Measurements from ENCODE around the gene INTS14.

Gene INTS14

DNA sequence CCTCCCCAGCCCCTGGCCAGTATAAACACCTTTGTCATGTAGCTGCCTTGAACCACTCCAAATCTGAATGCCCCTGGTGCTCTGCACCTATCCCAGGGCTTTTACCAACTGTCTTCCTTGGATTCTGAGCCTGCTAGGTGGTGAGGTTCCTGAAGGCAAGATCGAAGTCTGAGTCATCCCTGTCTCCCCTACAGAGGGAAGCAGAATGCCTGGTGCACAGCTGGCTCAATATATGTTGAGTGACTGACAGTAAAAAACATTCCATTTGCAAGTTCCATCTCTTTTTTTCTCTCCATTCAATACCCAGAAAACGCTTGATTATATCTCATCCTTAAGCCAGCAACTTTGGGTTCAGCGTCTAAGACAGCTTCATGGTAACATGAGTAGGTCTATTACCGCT, 35.6 kb upstream of the INTS14 start:
- Histone ChIP-seq H3K27me3 (ENCODE audit: control insufficient read depth, insufficient read depth, low read length) (no peaks in the 10 kb centered on the region), H3K9me3 (ENCODE audit: control insufficient read depth, insufficient read depth, low read length) (no peaks in the 10 kb centered on the region), H3K36me3 (ENCODE audit: control insufficient read depth, insufficient read depth, low read length) (no peaks in the 10 kb centered on the region), H3K4me1 (ENCODE audit: control insufficient read depth, insufficient read depth, low read length) (no peaks in the 10 kb centered on the region), H3K4me3 (ENCODE audit: low read length) (no peak overlapping the region), H3K27ac (ENCODE audit: low read length) (no peak overlapping the region)
- WGBS (ENCODE audit: insufficient coverage, insufficient read length): no CpG with 5 or more reads among the region's 4 CpGs
- DNase-seq (ENCODE audit: low read depth, low spot score): no peak

DNA sequence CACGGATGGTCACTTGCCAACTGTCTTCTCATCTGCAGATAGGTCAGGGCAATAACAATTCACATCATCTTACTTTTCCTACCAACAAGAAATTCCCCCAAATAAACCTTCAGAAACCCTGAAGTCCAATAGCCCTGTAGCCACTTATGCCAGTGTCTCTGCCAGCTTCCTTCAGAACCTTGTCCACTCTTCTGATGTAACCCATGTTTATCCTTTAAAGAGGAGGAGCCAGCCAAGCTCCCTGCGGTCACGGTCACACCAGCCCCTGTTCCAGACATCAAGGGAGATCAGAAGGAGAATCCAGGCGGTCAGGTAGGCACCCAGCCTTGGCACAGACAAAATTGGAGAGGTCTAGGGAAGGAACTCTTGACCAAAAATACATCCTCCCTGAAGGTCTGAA, 34.5 kb upstream of the INTS14 start:
- Histone ChIP-seq H3K27ac (ENCODE audit: low read length) (no peak overlapping the region), H3K4me3 (ENCODE audit: low read length) (no peak overlapping the region), H3K4me1 (ENCODE audit: control insufficient read depth, insufficient read depth, low read length) (no peaks in the 10 kb centered on the region), H3K36me3 (ENCODE audit: control insufficient read depth, insufficient read depth, low read length) (no peaks in the 10 kb centered on the region), H3K27me3 (ENCODE audit: control insufficient read depth, insufficient read depth, low read length) (no peaks in the 10 kb centered on the region), H3K9me3 (ENCODE audit: control insufficient read depth, insufficient read depth, low read length) (no peaks in the 10 kb centered on the region)
- no CpG with 5 or more reads among the region's 4 CpGs for WGBS (ENCODE audit: insufficient coverage, insufficient read length)
- DNase-seq (ENCODE audit: low read depth, low spot score): no peak

GRCh38 chr15:65644282-65644681, 33.4 kb upstream of the INTS14 start:
- H3K9me3 ChIP-seq (ENCODE audit: control insufficient read depth, insufficient read depth, low read length): no peaks in the 10 kb centered on the region
- no peaks in the 10 kb centered on the region for H3K4me1 ChIP-seq (ENCODE audit: control insufficient read depth, insufficient read depth, low read length)
- no peak overlapping the region for H3K4me3 ChIP-seq (ENCODE audit: low read length)
- H3K36me3 ChIP-seq (ENCODE audit: control insufficient read depth, insufficient read depth, low read length): no peaks in the 10 kb centered on the region
- H3K27me3 ChIP-seq (ENCODE audit: control insufficient read depth, insufficient read depth, low read length): no peaks in the 10 kb centered on the region
- DNase-seq (ENCODE audit: low read depth, low spot score): no peak
- no CpG with 5 or more reads among the region's 4 CpGs for WGBS (ENCODE audit: insufficient coverage, insufficient read length)
- H3K27ac ChIP-seq (ENCODE audit: low read length): no peak overlapping the region

DNA sequence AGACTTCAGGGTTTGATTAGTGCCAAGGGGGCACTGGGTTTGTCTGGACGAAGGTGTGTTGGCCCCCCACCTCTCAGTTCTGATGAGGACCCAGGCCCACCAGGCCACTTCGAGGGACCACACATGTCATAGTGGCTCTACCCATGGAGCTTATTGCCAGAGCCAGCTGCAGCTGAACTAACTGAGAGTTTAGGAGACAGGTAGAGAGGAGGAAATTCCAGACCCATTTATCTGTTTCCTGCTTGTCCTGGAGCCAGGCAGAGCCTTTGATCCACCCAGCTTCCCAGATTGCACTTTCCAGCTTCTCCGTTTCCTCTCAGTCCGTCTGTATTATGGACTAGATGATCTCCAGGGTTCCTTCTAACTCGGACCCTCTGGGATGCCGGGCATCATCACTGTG, 31.7 kb upstream of the INTS14 start:
- no peak overlapping the region for H3K4me3 ChIP-seq (ENCODE audit: low read length)
- H3K4me1 ChIP-seq (ENCODE audit: control insufficient read depth, insufficient read depth, low read length): no peaks in the 10 kb centered on the region
- no peaks in the 10 kb centered on the region for H3K36me3 ChIP-seq (ENCODE audit: control insufficient read depth, insufficient read depth, low read length)
- no peaks in the 10 kb centered on the region for H3K9me3 ChIP-seq (ENCODE audit: control insufficient read depth, insufficient read depth, low read length)
- no peak overlapping the region for H3K27ac ChIP-seq (ENCODE audit: low read length)
- H3K27me3 ChIP-seq (ENCODE audit: control insufficient read depth, insufficient read depth, low read length): no peaks in the 10 kb centered on the region
- WGBS (ENCODE audit: insufficient coverage, insufficient read length): no CpG with 5 or more reads among the region's 6 CpGs
- DNase-seq (ENCODE audit: low read depth, low spot score): no peak

GRCh38 chr15:65641768-65642475, 31.0 kb upstream of the INTS14 start:
- H3K9me3 ChIP-seq (ENCODE audit: control insufficient read depth, insufficient read depth, low read length): no peaks in the 10 kb centered on the region
- H3K4me1 ChIP-seq (ENCODE audit: control insufficient read depth, insufficient read depth, low read length): no peaks in the 10 kb centered on the region
- no peak overlapping the region for H3K4me3 ChIP-seq (ENCODE audit: low read length)
- DNase-seq (ENCODE audit: low read depth, low spot score): no peak
- no peaks in the 10 kb centered on the region for H3K36me3 ChIP-seq (ENCODE audit: control insufficient read depth, insufficient read depth, low read length)
- no peak overlapping the region for H3K27ac ChIP-seq (ENCODE audit: low read length)
- no peaks in the 10 kb centered on the region for H3K27me3 ChIP-seq (ENCODE audit: control insufficient read depth, insufficient read depth, low read length)
- no CpG with 5 or more reads among the region's 6 CpGs for WGBS (ENCODE audit: insufficient coverage, insufficient read length)

DNA sequence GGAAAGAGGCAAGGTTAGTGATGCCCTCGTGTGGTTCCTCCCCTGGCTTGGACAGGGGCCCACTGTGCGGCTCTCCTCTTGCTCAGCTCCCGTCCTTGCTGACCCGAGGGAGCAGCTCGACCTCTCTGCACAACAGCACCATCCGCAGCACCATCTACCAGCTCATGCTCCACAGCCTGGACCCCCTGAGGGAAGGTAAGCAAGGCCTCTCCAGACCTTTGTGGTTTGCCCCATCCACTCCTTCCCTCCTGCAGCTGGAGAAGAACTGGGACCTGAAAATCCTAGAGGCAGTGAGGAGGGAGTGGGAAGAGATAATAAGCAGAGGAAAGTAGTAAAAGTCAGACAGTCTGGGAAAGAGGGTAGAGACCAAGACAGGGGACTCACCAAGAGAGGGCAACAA, 28.6 kb upstream of the INTS14 start:
- Histone ChIP-seq H3K27ac (ENCODE audit: low read length) (no peak overlapping the region), H3K4me1 (ENCODE audit: control insufficient read depth, insufficient read depth, low read length) (no peaks in the 10 kb centered on the region), H3K36me3 (ENCODE audit: control insufficient read depth, insufficient read depth, low read length) (no peaks in the 10 kb centered on the region), H3K27me3 (ENCODE audit: control insufficient read depth, insufficient read depth, low read length) (no peaks in the 10 kb centered on the region), H3K9me3 (ENCODE audit: control insufficient read depth, insufficient read depth, low read length) (no peaks in the 10 kb centered on the region), H3K4me3 (ENCODE audit: low read length) (no peak overlapping the region)
- WGBS (ENCODE audit: insufficient coverage, insufficient read length): no CpG with 5 or more reads among the region's 6 CpGs
- DNase-seq (ENCODE audit: low read depth, low spot score): no peak

- H3K4me3 ChIP-seq (ENCODE audit: low read length): no peak overlapping the region
- no CpG with 5 or more reads among the region's 3 CpGs for WGBS (ENCODE audit: insufficient coverage, insufficient read length)
- peak; percentile 43 for DNase-seq (ENCODE audit: low read depth, low spot score)
Observed at GRCh38 chr15:65638681-65639089, 27.8 kb upstream of the INTS14 start.

DNA sequence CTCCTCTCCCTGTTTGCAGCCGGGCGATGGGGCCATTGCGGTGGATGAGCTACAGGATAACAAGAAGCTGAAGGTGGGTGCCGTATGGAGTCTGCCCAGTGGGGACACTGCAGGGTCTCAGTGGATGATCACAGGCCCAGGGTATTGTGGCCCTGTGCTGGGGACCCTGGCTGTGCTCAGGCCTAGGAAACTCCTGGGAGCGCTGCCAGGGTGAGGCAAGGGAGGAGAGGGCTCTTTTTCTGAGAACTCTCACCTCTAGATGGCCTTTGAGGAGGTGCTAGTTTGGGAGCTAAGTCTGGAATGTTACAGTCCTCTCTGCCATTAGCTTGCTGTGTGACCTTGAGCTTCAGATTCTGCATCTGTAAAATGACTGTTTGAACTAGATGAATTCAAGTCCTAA, 27.2 kb upstream of the INTS14 start:
- Histone ChIP-seq H3K27ac (ENCODE audit: low read length) (no peak overlapping the region), H3K4me1 (ENCODE audit: control insufficient read depth, insufficient read depth, low read length) (no peaks in the 10 kb centered on the region), H3K4me3 (ENCODE audit: low read length) (no peak overlapping the region), H3K9me3 (ENCODE audit: control insufficient read depth, insufficient read depth, low read length) (no peaks in the 10 kb centered on the region), H3K27me3 (ENCODE audit: control insufficient read depth, insufficient read depth, low read length) (no peaks in the 10 kb centered on the region), H3K36me3 (ENCODE audit: control insufficient read depth, insufficient read depth, low read length) (no peaks in the 10 kb centered on the region)
- WGBS (ENCODE audit: insufficient coverage, insufficient read length): no CpG with 5 or more reads among the region's 5 CpGs
- no peak for DNase-seq (ENCODE audit: low read depth, low spot score)

More at GRCh38 chr15:65638681-65639089, 27.8 kb upstream of the INTS14 start:
- Histone ChIP-seq H3K27ac (ENCODE audit: low read length) (no peak overlapping the region), H3K27me3 (ENCODE audit: control insufficient read depth, insufficient read depth, low read length) (no peaks in the 10 kb centered on the region), H3K36me3 (ENCODE audit: control insufficient read depth, insufficient read depth, low read length) (no peaks in the 10 kb centered on the region), H3K4me1 (ENCODE audit: control insufficient read depth, insufficient read depth, low read length) (no peaks in the 10 kb centered on the region), H3K9me3 (ENCODE audit: control insufficient read depth, insufficient read depth, low read length) (no peaks in the 10 kb centered on the region)

DNA sequence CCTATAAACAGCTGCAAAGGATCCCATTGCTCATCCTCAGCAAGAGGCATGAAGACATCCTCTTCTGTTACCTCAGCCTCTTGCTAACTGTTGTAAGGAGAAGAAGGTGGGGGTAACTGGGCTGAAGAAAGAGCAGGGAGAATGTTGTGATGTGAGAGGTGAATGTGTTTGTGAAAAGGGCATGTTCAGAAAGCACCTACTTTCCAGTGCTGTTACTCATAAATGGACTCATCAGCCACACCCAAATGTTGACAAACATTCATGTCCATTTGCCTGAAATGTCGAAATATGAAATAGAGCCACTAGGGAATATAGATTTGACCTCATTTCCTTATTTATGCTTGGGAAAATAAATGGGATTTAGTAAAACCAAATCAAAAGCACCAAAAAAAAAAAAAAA, 23.4 kb upstream of the INTS14 start:
- no peak overlapping the region for H3K27ac ChIP-seq (ENCODE audit: low read length)
- H3K9me3 ChIP-seq (ENCODE audit: control insufficient read depth, insufficient read depth, low read length): no peaks in the 10 kb centered on the region
- DNase-seq (ENCODE audit: low read depth, low spot score): no peak
- H3K36me3 ChIP-seq (ENCODE audit: control insufficient read depth, insufficient read depth, low read length): no peaks in the 10 kb centered on the region
- H3K27me3 ChIP-seq (ENCODE audit: control insufficient read depth, insufficient read depth, low read length): no peaks in the 10 kb centered on the region
- no CpG with 5 or more reads among the region's 1 CpG for WGBS (ENCODE audit: insufficient coverage, insufficient read length)
- no peaks in the 10 kb centered on the region for H3K4me1 ChIP-seq (ENCODE audit: control insufficient read depth, insufficient read depth, low read length)
- H3K4me3 ChIP-seq (ENCODE audit: low read length): no peak overlapping the region

DNA sequence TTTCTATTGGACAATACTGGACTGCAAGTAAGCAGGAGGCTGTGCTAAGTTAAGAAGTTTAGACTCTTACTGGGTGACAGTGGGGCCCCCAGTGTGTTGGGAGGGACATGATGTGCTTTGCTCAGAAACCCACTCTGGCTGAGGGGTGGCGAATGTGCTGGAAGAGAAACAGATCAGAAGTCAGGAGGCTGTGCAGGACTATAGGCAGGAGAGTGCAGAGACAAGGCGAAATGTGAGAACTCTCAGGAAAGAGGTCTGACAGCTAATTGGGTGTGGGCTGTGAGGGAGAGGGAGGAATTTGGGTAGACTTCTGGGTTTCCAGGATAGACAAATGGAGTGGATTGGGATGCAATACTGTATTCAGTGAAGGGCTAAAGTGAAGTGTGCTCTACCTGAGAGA, 22.8 kb upstream of the INTS14 start:
- Histone ChIP-seq H3K9me3 (ENCODE audit: control insufficient read depth, insufficient read depth, low read length) (no peaks in the 10 kb centered on the region), H3K27ac (ENCODE audit: low read length) (no peak overlapping the region), H3K27me3 (ENCODE audit: control insufficient read depth, insufficient read depth, low read length) (no peaks in the 10 kb centered on the region), H3K36me3 (ENCODE audit: control insufficient read depth, insufficient read depth, low read length) (no peaks in the 10 kb centered on the region), H3K4me3 (ENCODE audit: low read length) (no peak overlapping the region), H3K4me1 (ENCODE audit: control insufficient read depth, insufficient read depth, low read length) (no peaks in the 10 kb centered on the region)
- no peak for DNase-seq (ENCODE audit: low read depth, low spot score)
- no CpG with 5 or more reads among the region's 2 CpGs for WGBS (ENCODE audit: insufficient coverage, insufficient read length)

- no CpG with 5 or more reads among the region's 4 CpGs for WGBS (ENCODE audit: insufficient coverage, insufficient read length)
- Histone ChIP-seq H3K36me3 (ENCODE audit: control insufficient read depth, insufficient read depth, low read length) (no peaks in the 10 kb centered on the region), H3K9me3 (ENCODE audit: control insufficient read depth, insufficient read depth, low read length) (no peaks in the 10 kb centered on the region), H3K27me3 (ENCODE audit: control insufficient read depth, insufficient read depth, low read length) (no peaks in the 10 kb centered on the region), H3K27ac (ENCODE audit: low read length) (no peak overlapping the region), H3K4me1 (ENCODE audit: control insufficient read depth, insufficient read depth, low read length) (no peaks in the 10 kb centered on the region), H3K4me3 (ENCODE audit: low read length) (no peak overlapping the region)
- no peak for DNase-seq (ENCODE audit: low read depth, low spot score)
Observed at GRCh38 chr15:65632780-65633375, 21.9 kb upstream of the INTS14 start.
